Activated CD8-positive, alpha-beta memory T cell treated with anti-CD3 and anti-CD28 coated beads, Interleukin-2, amount 10 ng/mL, durations not matched to agents 7 days and 5 days (primary cell): ENCODE measurements around the gene CTF1. TPM values are rescaled to one million over a fixed set of nuclear protein-coding genes. Genes with fewer than 3 reads are reported as not detected.
"Not testable (repeated sequence)": the region's sequence is repeated elsewhere in the genome, so short reads cannot be mapped to it uniquely, and the experiment has no call there.

ENCODE experiments used
- ATAC-seq: fragments of 150-1000 bp; cut with Tn5 transposase; one replicate; pipeline ENCODE4 v1.10.0; 2021; ENCODE audit warnings: moderate library complexity
- CTCF ChIA-PET: fragments of 350-600 bp; sonication (Branson Sonifier 250); formaldehyde crosslinking; loops from one replicate; lab custom pipeline; 2021; ENCODE audit warnings: antibody characterized with exemption; lab: Charles Lee
- DNase-seq: peaks from one replicate; pipeline ENCODE4 v3.0.0-alpha.2; 2020
- H3K27ac Mint-ChIP-seq: one replicate; pipeline ENCODE4 v1.8.0; 2021; ENCODE audit warnings: mild to moderate bottlenecking, mixed read lengths
- H3K27me3 Mint-ChIP-seq: one replicate; pipeline ENCODE4 v1.8.0; 2021; ENCODE audit warnings: mixed read lengths
- H3K36me3 Mint-ChIP-seq: one replicate; pipeline ENCODE4 v1.8.0; 2021; ENCODE audit warnings: mild to moderate bottlenecking, mixed read lengths
- H3K4me1 Mint-ChIP-seq: one replicate; pipeline ENCODE4 v1.8.0; 2021; ENCODE audit warnings: mixed read lengths
- H3K4me3 Mint-ChIP-seq: one replicate; pipeline ENCODE4 v1.8.0; 2021; ENCODE audit warnings: mild to moderate bottlenecking, moderate library complexity, mixed read lengths
- H3K9me3 Mint-ChIP-seq: one replicate; pipeline ENCODE4 v1.8.0; 2022; ENCODE audit warnings: low read depth, mixed read lengths
- total RNA-seq, 2 experiments: library from RNA; stranded (reverse); gene quantifications; one replicate each; pipeline ENCODE4 v1.2.3, GENCODE V29; 2021

Gene CTF1
- total RNA-seq, 2 experiments from 2014 or later, result 0.35 to 0.47 TPM

- peak; percentile 92 for DNase-seq
- no peaks in the 10 kb centered on the region for H3K27me3 Mint-ChIP-seq
- H3K4me1 Mint-ChIP-seq, result peaks cover 37% of the 10 kb centered on the region
- CTCF ChIA-PET, result interaction anchor here (0.5 to 6.5 kb wide), 11 partner anchors 10 to 79 kb away, joined by 3 to 53 read pairs (median 3); partner anchors contain the start of gene BCL7C
- H3K27ac Mint-ChIP-seq, result peak overlapping the region; percentile 93
- H3K4me3 Mint-ChIP-seq, result peak overlapping the region; percentile 82
- no peaks in the 10 kb centered on the region for H3K9me3 Mint-ChIP-seq
- H3K36me3 Mint-ChIP-seq, result peaks cover 12% of the 10 kb centered on the region
- peak; percentile 90 for ATAC-seq
These were observed 21.3 kb upstream of the CTF1 start for GRCh38 chr16:30874821-30875717.

GRCh38 chr16:30875871-30876801, 20.3 kb upstream of the CTF1 start:
- CTCF ChIA-PET, result interaction anchor here (1.2 to 6.5 kb wide), 5 partner anchors 17 to 62 kb away, joined by 3 to 53 read pairs (median 12); no protein-coding TSS in a partner anchor
- Mint-ChIP-seq H3K4me3 (peak overlapping the region; percentile 82), H3K27me3 (no peaks in the 10 kb centered on the region), H3K27ac (peak overlapping the region; percentile 93), H3K36me3 (peaks cover 12% of the 10 kb centered on the region), H3K9me3 (no peaks in the 10 kb centered on the region), H3K4me1 (peaks cover 39% of the 10 kb centered on the region)
- ATAC-seq (peak; percentile 14), DNase-seq (no peak)

DNA sequence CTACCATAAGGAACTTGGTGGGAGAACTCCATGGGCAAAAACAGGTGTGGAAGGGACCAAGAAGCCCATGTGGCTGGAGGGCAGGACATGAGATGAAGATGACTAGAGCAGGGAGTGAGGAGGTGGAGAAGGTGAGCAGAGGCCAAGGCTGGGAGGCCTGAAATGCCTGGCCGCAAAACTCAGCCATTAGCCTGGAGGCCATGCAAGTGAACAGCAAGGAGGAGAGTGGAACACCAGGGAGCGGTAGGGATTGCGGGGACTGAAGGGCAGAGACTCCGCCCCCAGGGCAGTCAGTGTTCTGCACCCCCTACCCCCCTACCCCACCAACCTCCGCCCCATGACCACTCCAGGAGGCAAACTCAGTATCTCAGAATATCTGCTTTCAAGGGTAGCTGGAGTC, 19.5 kb upstream of the CTF1 start:
- DNase-seq, result no peak
- no peaks in the 10 kb centered on the region for H3K9me3 Mint-ChIP-seq
- no peaks in the 10 kb centered on the region for H3K27me3 Mint-ChIP-seq
- H3K27ac Mint-ChIP-seq, result peak overlapping the region; percentile 93
- CTCF ChIA-PET, result interaction anchor here (1.4 to 6.5 kb wide), 5 partner anchors 20 to 65 kb away, joined by 3 to 53 read pairs (median 7); no protein-coding TSS in a partner anchor
- no peak for ATAC-seq
- H3K36me3 Mint-ChIP-seq, result peaks cover 12% of the 10 kb centered on the region
- H3K4me3 Mint-ChIP-seq, result peak overlapping the region; percentile 82
- peaks cover 44% of the 10 kb centered on the region for H3K4me1 Mint-ChIP-seq

- Mint-ChIP-seq H3K4me1 (peaks cover 39% of the 10 kb centered on the region), H3K27me3 (no peaks in the 10 kb centered on the region), H3K9me3 (no peaks in the 10 kb centered on the region), H3K4me3 (no peak overlapping the region), H3K36me3 (peaks cover 15% of the 10 kb centered on the region), H3K27ac (peak overlapping the region; percentile 79)
- CTCF ChIA-PET, result interaction anchor here (5.8 kb wide), 1 partner anchor 19 kb away, joined by 21 read pairs; no protein-coding TSS in a partner anchor
- DNase-seq (peak; percentile 43), ATAC-seq (peak; percentile 65)
These were observed 13.7 kb upstream of the CTF1 start for GRCh38 chr16:30882429-30883310.

DNA sequence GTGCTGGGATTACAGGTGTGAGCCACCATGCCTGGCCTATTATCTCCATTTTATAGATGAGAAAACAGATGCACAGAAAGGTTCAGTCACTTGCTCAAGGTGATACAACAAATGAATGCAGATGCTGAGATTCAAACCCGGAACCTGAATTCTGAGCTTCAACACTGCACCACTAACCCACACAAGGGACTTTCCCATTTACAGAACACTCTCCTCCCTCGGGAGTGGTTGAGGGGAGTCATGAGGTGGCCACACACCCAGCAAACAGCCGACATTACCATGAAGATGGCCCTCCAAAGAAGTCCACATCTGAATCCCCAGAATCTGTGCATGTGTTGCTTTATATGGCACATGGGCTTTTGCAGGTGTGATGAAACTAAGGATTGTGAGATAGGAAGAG, 11.7 kb upstream of the CTF1 start:
- peak overlapping the region; percentile 44 for H3K27ac Mint-ChIP-seq
- no peaks in the 10 kb centered on the region for H3K9me3 Mint-ChIP-seq
- CTCF ChIA-PET, result interaction anchor here (1.5 to 5.8 kb wide), 2 partner anchors 17 to 40 kb away, joined by 4 to 21 read pairs; no protein-coding TSS in a partner anchor
- DNase-seq (no peak), ATAC-seq (no peak)
- H3K4me3 Mint-ChIP-seq, result no peak overlapping the region
- H3K27me3 Mint-ChIP-seq, result no peaks in the 10 kb centered on the region
- H3K36me3 Mint-ChIP-seq, result peaks cover 18% of the 10 kb centered on the region
- peaks cover 35% of the 10 kb centered on the region for H3K4me1 Mint-ChIP-seq

DNA sequence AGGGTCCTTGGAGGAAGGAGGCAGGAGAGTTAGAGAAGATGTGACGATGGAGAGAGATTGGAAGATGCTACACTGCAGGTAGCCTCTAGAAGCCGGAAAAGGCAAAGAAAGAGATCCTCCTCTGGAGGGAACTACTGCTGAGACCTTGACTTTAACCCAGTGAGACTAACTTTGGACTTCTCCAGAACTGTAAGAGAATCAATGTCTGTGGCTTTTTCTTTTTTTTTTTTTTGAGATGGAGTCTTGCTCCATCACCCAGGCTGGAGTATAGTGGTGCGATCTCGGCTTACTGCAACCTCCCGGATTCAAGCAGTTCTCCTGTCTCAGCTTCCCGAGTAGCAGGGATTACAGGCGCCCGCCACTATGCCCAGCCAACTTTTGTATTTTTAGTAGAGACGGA, 11.2 kb upstream of the CTF1 start:
- no peaks in the 10 kb centered on the region for H3K9me3 Mint-ChIP-seq
- no peak overlapping the region for H3K4me3 Mint-ChIP-seq
- no peak for ATAC-seq
- H3K27ac Mint-ChIP-seq, result peak overlapping the region; percentile 44
- peaks cover 19% of the 10 kb centered on the region for H3K36me3 Mint-ChIP-seq
- H3K27me3 Mint-ChIP-seq, result no peaks in the 10 kb centered on the region
- H3K4me1 Mint-ChIP-seq, result peaks cover 35% of the 10 kb centered on the region
- no peak for DNase-seq
- CTCF ChIA-PET, result interaction anchor here (1.4 to 5.8 kb wide), 2 partner anchors 17 to 41 kb away, joined by 3 to 21 read pairs; no protein-coding TSS in a partner anchor

DNA sequence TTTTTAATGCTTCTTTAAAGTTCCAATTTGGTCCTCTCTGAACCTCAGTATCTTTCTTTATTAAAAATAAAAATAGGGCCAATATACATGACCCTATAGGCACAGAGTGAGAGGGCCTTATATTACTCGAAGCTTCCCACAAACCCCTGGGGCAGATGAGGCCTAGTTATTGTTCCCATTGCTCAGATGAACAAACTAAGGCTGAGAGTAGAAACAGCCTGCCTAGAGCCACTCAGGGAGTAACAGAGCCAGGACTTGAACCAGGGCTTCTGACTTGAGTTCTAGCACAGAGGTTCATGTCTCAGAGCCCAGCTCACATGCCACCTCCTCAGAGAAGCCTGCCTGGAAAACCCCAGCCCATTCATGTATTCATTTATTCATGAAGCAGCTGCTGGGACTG, 10.3 kb upstream of the CTF1 start:
- peaks cover 19% of the 10 kb centered on the region for H3K36me3 Mint-ChIP-seq
- no peak overlapping the region for H3K4me3 Mint-ChIP-seq
- no peaks in the 10 kb centered on the region for H3K27me3 Mint-ChIP-seq
- ATAC-seq, result no peak
- CTCF ChIA-PET, result interaction anchor here (1.4 kb wide), 1 partner anchor 42 kb away, joined by 3 read pairs; no protein-coding TSS in a partner anchor
- no peaks in the 10 kb centered on the region for H3K9me3 Mint-ChIP-seq
- H3K4me1 Mint-ChIP-seq, result peaks cover 33% of the 10 kb centered on the region
- no peak overlapping the region for H3K27ac Mint-ChIP-seq
- DNase-seq, result no peak

DNA sequence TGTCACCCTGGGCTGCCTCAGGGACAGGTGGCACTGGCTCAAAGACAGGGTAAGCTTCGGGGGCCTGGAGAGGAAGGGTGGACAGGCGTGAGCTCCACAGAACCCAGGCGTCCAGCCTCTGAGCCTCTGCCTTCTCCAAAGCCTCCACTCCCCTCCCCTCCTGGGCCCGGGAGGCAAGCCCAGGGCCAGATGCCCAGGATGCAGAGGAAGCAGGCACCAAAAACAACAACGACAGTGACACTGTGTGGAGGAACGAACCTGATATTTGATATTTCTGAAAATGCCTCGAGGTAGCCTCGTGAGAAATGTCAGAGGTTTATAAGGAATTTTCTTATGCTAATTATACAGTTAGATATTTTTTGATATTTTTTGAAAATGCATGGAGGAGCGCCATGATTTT, 8.5 kb upstream of the CTF1 start:
- H3K4me1 Mint-ChIP-seq, result peaks cover 25% of the 10 kb centered on the region
- no peak for DNase-seq
- CTCF ChIA-PET, result interaction anchor here (1.0 kb wide), 1 partner anchor 13 kb away, joined by 4 read pairs; no protein-coding TSS in a partner anchor
- no peak overlapping the region for H3K4me3 Mint-ChIP-seq
- no peaks in the 10 kb centered on the region for H3K9me3 Mint-ChIP-seq
- no peak for ATAC-seq
- peaks cover 23% of the 10 kb centered on the region for H3K36me3 Mint-ChIP-seq
- H3K27me3 Mint-ChIP-seq, result no peaks in the 10 kb centered on the region
- no peak overlapping the region for H3K27ac Mint-ChIP-seq

DNA sequence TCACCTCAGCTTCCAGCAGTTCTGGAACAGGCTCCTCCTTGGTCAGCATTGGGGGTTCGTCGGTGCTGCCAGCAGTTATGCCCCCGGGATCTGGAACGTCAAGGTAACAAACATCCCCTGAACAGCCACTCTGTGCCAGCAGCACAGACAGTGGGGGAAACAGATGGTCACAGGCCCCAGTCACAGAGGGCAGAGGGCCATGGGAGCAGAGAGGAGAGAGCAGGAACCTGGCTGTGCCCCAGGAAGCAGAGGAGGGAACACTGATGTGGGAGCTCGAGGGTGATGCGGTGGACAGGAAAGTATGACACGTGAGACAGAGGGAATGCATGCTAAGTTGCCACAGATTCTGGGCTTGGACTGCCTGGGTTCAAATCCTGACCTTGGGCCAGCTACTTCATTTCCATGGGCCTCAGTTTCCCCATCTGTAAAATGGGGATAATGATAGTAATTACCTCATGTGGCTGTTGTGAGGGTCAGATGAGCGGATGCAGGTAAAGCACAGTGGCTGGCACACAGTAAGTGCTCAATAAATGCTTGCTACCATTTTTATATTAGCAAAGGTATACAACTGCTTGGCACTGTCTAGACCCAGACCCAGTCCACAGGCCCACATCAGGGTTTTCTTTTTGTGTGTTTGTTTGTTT, 7.4 kb upstream of the CTF1 start:
- no peaks in the 10 kb centered on the region for H3K9me3 Mint-ChIP-seq
- H3K4me1 Mint-ChIP-seq, result peaks cover 25% of the 10 kb centered on the region
- DNase-seq, result no peak
- no peak overlapping the region for H3K4me3 Mint-ChIP-seq
- peaks cover 21% of the 10 kb centered on the region for H3K36me3 Mint-ChIP-seq
- peak overlapping the region; percentile 3 for H3K27ac Mint-ChIP-seq
- no peak for ATAC-seq
- CTCF ChIA-PET, result interaction anchor here (1.4 to 1.5 kb wide), 2 partner anchors 44 to 195 kb away, joined by 3 to 6 read pairs; no protein-coding TSS in a partner anchor
- no peaks in the 10 kb centered on the region for H3K27me3 Mint-ChIP-seq

DNA sequence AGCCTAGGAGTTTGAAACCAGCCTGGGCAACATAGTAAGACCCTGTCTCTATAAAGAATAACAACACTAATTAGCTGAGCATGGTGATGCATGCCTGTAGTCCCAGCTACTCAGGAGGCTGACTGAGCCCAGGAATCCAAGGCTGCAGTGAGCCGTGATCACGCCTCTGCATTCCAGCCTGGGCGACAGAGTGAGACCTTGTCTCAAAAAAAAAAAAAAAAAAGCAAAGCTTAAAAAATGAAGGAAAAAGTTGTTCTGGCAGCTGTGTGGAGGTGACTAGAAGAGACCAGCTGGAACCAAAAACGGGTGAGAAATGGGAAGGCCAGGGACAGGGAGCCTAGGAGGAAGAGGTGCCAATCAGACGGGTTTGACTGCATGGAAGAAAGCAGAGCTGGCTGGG, 6.7 kb upstream of the CTF1 start:
- H3K4me3 Mint-ChIP-seq, result no peak overlapping the region
- CTCF ChIA-PET, result interaction anchor here (1.4 to 4.3 kb wide), 3 partner anchors 12 to 196 kb away, joined by 3 to 24 read pairs (median 6); no protein-coding TSS in a partner anchor
- H3K4me1 Mint-ChIP-seq, result peaks cover 24% of the 10 kb centered on the region
- ATAC-seq (no peak), DNase-seq (no peak)
- peaks cover 20% of the 10 kb centered on the region for H3K36me3 Mint-ChIP-seq
- no peaks in the 10 kb centered on the region for H3K27me3 Mint-ChIP-seq
- H3K9me3 Mint-ChIP-seq, result no peaks in the 10 kb centered on the region
- H3K27ac Mint-ChIP-seq, result no peak overlapping the region

DNA sequence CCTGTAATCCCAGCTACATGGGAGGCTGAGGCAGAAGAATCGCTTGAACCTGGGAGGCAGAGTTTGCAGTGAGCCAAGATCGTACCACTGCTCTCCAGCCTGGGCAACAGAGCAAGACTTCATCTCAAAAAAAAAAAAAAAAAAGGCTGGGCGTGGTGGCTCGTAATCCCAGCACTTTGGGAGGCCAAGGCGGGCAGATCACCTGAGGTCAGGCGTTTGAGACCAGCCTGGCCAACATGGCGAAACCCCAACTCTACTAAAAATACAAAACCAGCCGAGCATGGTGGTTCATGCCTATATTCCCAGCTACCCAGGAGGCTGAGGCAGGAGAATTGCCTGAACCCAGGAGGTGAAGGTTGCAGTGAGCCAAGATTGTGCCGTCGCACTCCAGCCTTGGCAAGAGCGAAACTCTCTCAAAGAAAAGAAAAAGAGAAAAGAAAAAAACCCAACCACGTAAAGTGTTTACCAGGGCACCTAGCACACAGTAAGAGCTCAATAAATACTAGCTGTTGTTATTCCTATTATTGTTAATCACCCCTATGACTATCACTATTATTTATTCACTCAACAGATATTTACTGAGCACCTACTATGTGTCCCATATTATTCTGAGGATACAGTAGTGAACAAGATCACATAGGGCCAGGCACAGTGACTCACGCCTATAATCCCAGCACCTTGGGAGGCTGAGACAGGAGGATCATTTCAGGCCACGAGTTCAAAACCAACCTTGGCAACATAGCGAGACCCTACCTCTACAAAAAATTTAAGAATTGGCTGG, 5.2 kb upstream of the CTF1 start:
- H3K27me3 Mint-ChIP-seq, H3K9me3 Mint-ChIP-seq, ATAC-seq, H3K4me3 Mint-ChIP-seq, H3K27ac Mint-ChIP-seq, DNase-seq: not testable (repeated sequence)
- CTCF ChIA-PET, result interaction anchor here (4.3 kb wide), 1 partner anchor 10 kb away, joined by 24 read pairs; no protein-coding TSS in a partner anchor
- H3K36me3 Mint-ChIP-seq, result peaks cover 15% of the 10 kb centered on the region
- peaks cover 31% of the 10 kb centered on the region for H3K4me1 Mint-ChIP-seq
